ENCODE data around the gene PEPD. TPM values are rescaled to one million over a fixed set of nuclear protein-coding genes. Genes with fewer than 3 reads are reported as not detected.

Gene PEPD
- total RNA-seq, 1 experiment from 2014 or later = 83.1 TPM

GRCh38 chr19:33343859-33344572 is 177.6 kb downstream of the PEPD start (continued):
- TF ChIP-seq NR2C2 (CRISPR knock-in tag; IDR thresholded peaks at IDR 0.05) = no peak
- TF ChIP-seq ZNF138 (CRISPR knock-in tag; conservative IDR thresholded peaks at IDR 0.05) = no peak
- no peak for TF ChIP-seq TP53 (CRISPR knock-in tag; IDR thresholded peaks at IDR 0.05)
- TF ChIP-seq ZNF512 (CRISPR knock-in tag; IDR thresholded peaks at IDR 0.05; ENCODE audit: borderline replicate concordance) = no peak

- CTCF ChIA-PET = no interaction called here
- Mint-ChIP-seq H3K27me3 (ENCODE audit: low read depth) (peaks cover 4% of the 10 kb centered on the region), H3K9me3 (no peaks in the 10 kb centered on the region), H3K27ac (no peak overlapping the region), H3K4me1 (0 out of 2 replicates have a peak, but pooled peaks cover 3% of the 10 kb centered on the region), H3K4me3 (no peak overlapping the region), H3K36me3 (no peaks in the 10 kb centered on the region)
- POLR2A ChIA-PET = no interaction called here
- TF ChIP-seq IRF1 (CRISPR knock-in tag; IDR thresholded peaks at IDR 0.05) (no peak), KAT7 (CRISPR knock-in tag; IDR thresholded peaks at IDR 0.05; ENCODE audit: borderline replicate concordance) (no peak), ERG (CRISPR knock-in tag; IDR thresholded peaks at IDR 0.05) (no peak), SMAD3 (CRISPR knock-in tag; IDR thresholded peaks at IDR 0.05; ENCODE audit: borderline replicate concordance) (no peak), IRF2 (CRISPR knock-in tag; IDR thresholded peaks at IDR 0.05; ENCODE audit: borderline replicate concordance, low read depth) (no peak), CBFB (CRISPR knock-in tag; IDR thresholded peaks at IDR 0.05; ENCODE audit: low read depth) (no peak), ATF2 (CRISPR knock-in tag; IDR thresholded peaks at IDR 0.05; ENCODE audit: borderline replicate concordance, low read depth) (no peak), GTF2I (CRISPR knock-in tag; conservative IDR thresholded peaks at IDR 0.05) (no peak), FOXP1 (CRISPR knock-in tag; IDR thresholded peaks at IDR 0.05; ENCODE audit: borderline replicate concordance) (no peak), ZNF317 (CRISPR knock-in tag; IDR thresholded peaks at IDR 0.05; ENCODE audit: borderline replicate concordance, low read depth) (no peak), MXD4 (CRISPR knock-in tag; IDR thresholded peaks at IDR 0.05; ENCODE audit: borderline replicate concordance) (no peak), HMGA2 (CRISPR knock-in tag; IDR thresholded peaks at IDR 0.05) (no peak), ZMAT4 (CRISPR knock-in tag; IDR thresholded peaks at IDR 0.05) (no peak), ZNF425 (CRISPR knock-in tag; conservative IDR thresholded peaks at IDR 0.05) (no peak), USF1 (CRISPR knock-in tag; IDR thresholded peaks at IDR 0.05) (no peak), ATF1 (CRISPR knock-in tag; IDR thresholded peaks at IDR 0.05) (no peak), ZBTB21 (CRISPR knock-in tag; IDR thresholded peaks at IDR 0.05; ENCODE audit: borderline replicate concordance) (no peak)
- DNase-seq (ENCODE audit: low spot score) (no peak), ATAC-seq (no peak)
These were observed 178.3 kb downstream of the PEPD start for GRCh38 chr19:33343301-33343700.

All from WTC11 (cell line).